ENCODE data around the gene C1orf159.

DNA sequence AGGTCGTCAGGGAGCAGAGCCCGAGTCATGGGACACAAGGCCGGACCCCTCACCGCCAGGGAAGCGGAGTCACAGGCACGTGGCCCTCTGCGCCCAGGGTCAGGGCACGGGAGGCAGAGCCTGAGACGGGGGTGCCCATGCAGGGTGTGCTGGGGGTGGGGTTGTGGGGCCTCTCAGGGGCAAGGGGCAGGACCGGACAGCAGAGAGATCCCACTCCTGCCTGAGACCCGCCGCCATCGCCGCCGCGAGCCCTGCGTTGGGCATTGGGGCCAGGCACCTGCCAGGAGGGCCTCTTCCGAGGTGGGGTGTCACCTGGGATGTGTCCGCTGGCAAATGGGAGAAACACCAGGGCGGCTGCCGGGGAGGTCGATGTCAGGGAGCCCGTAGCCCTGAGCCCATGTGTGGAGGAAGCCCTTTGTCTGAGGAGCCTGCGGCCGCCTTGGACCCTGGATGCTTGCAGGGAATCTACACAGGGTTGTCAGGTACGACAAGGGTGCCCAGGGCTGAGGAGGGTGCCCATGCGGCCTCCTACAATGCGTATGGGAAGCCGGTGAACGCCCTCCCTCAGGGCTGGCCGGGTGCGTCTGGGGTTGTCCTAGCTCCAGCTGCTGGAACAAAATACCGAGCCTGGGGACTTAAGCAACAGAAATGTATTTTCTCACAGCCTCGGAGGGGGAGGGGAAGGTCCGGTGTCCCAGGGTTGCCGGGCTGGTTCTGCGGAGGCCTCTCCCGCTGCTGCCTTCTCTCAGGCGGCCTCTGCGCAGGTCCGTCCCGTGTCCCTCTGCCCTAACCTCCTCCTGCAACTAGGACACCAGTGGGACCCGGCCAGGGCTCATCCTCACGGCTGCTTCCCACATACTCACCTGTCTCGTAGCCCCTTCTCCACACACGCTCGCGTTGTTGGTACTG is 16.4 kb upstream of the C1orf159 start:
- TF ChIP-seq, protein P1, sequence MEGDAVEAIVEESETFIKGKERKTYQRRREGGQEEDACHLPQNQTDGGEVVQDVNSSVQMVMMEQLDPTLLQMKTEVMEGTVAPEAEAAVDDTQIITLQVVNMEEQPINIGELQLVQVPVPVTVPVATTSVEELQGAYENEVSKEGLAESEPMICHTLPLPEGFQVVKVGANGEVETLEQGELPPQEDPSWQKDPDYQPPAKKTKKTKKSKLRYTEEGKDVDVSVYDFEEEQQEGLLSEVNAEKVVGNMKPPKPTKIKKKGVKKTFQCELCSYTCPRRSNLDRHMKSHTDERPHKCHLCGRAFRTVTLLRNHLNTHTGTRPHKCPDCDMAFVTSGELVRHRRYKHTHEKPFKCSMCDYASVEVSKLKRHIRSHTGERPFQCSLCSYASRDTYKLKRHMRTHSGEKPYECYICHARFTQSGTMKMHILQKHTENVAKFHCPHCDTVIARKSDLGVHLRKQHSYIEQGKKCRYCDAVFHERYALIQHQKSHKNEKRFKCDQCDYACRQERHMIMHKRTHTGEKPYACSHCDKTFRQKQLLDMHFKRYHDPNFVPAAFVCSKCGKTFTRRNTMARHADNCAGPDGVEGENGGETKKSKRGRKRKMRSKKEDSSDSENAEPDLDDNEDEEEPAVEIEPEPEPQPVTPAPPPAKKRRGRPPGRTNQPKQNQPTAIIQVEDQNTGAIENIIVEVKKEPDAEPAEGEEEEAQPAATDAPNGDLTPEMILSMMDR (IDR thresholded peaks at IDR 0.05; ENCODE audit: insufficient read depth, low read length, poor library complexity, severe bottlenecking), result no peak
- TF ChIP-seq EZH2phosphoT487 (conservative IDR thresholded peaks at IDR 0.05; ENCODE audit: low read length), result no peak
